GM12878 (cell line): ENCODE data around the gene PIP5KL1. TPM values are rescaled to one million over a fixed set of nuclear protein-coding genes. Genes with fewer than 3 reads are reported as not detected.

ENCODE experiments used
- ATAC-seq: fragments of 200-7000 bp; cut with Tn5 transposase; 3 replicates; pipeline ENCODE4 v1.9.1; 2020; ENCODE audit warnings: mild to moderate bottlenecking, moderate library complexity
- BruUV-seq: library from RNA; stranded (reverse); fragments of 400-500 nt; replicated peaks from 2 replicates; lab custom pipeline; 2021; lab: Mats Ljungman, UMichigan
- CTCF ChIA-PET: fragments of 300-600 bp; sonication (Branson Sonifier 250); formaldehyde crosslinking; extraction: SDS; loops from one replicate; lab custom pipeline; 2021; ENCODE audit warnings: inconsistent platforms; lab: Yijun Ruan, JAX
- POLR2A ChIA-PET: fragments of 350-600 bp; formaldehyde crosslinking; extraction: SDS; loops from one replicate; lab custom pipeline; 2021; ENCODE audit warnings: inconsistent platforms; lab: Charles Lee
- RAD21 ChIA-PET: fragments of 300-600 bp; sonication (Branson Sonifier 250); formaldehyde crosslinking; loops from one replicate; lab custom pipeline; 2023; ENCODE audit warnings: antibody characterized with exemption; ENCODE audit not compliant: unreplicated experiment; lab: Charles Lee
- SMC1A ChIA-PET: fragments of 300-600 bp; sonication (Branson Sonifier 250); formaldehyde crosslinking; loops from one replicate; lab custom pipeline; 2023; ENCODE audit not compliant: unreplicated experiment, uncharacterized antibody; lab: Charles Lee
- DNase-seq: peaks from one replicate; pipeline ENCODE4 v3.0.0-alpha.2; 2011; ENCODE audit warnings: low read depth, low spot score
- FAIRE-seq: peaks from 3 replicates; lab custom pipeline; 2011; peaks lifted over from hg19 to GRCh38; lab: Jason Lieb, UNC
- H2AFZ ChIP-seq: 2 replicates; pipeline ENCODE4 v1.6.0; 2011; ENCODE audit warnings: low read depth, low read length, control low read depth; ENCODE audit not compliant: control insufficient read depth
- H3K27ac ChIP-seq: 2 replicates; pipeline ENCODE4 v1.5.1; 2011; ENCODE audit warnings: control low read depth; ENCODE audit not compliant: control insufficient read depth, insufficient read depth
- H3K27me3 ChIP-seq, 2 experiments: replicated peaks in 1 of 2; 2 replicates each; pipeline versions ENCODE4 v1.6.0 to v1.6.1; 2011; ENCODE audit warnings: low read length in 1 of 2; ENCODE audit not compliant: control insufficient read depth in 2 of 2, insufficient read depth in 2 of 2
- H3K36me3 ChIP-seq, 2 experiments: 2 replicates each; pipeline ENCODE4 v1.5.1; 2011; ENCODE audit warnings: low read length in 1 of 2; ENCODE audit not compliant: control insufficient read depth in 2 of 2, insufficient read depth in 2 of 2
- H3K4me1 ChIP-seq: 2 replicates; pipeline ENCODE4 v1.6.1; 2011; ENCODE audit warnings: mild to moderate bottlenecking, low read length, moderate library complexity, mixed read lengths; ENCODE audit not compliant: control insufficient read depth, insufficient read depth
- H3K4me2 ChIP-seq: 2 replicates; pipeline ENCODE4 v1.6.0; 2011; ENCODE audit warnings: control low read depth; ENCODE audit not compliant: control insufficient read depth, insufficient read depth
- H3K4me3 ChIP-seq: fragments of 200-600 bp; sonication (generic); 2 replicates; pipeline ENCODE4 v1.5.1; 2016
- H3K79me2 ChIP-seq: 2 replicates; pipeline ENCODE4 v1.6.0; 2011; ENCODE audit warnings: low read length; ENCODE audit not compliant: control insufficient read depth, insufficient read depth
- H3K9ac ChIP-seq: 2 replicates; pipeline ENCODE4 v1.8.0; 2011; ENCODE audit warnings: low read length, control low read depth, mixed read lengths; ENCODE audit not compliant: control insufficient read depth, insufficient read depth
- H3K9me3 ChIP-seq: replicated peaks from 3 replicates; pipeline ENCODE4 v1.5.1; 2011; ENCODE audit warnings: mild to moderate bottlenecking, low read length; ENCODE audit not compliant: control insufficient read depth, insufficient read depth
- H4K20me1 ChIP-seq: 2 replicates; pipeline ENCODE4 v1.6.0; 2011; ENCODE audit not compliant: control insufficient read depth, insufficient read depth
- BHLHE40 ChIP-seq, 2 experiments: fragments of 450-650 bp in 1 of 2; IDR thresholded peaks; 2 replicates each; pipeline ENCODE4 v1.6.1; 2011 to 2017; ENCODE audit warnings: low read depth in 2 of 2, borderline replicate concordance in 1 of 2, improper control_type of control experiment in 1 of 2, low read length in 1 of 2, mild to moderate bottlenecking in 1 of 2
- CEBPB ChIP-seq, 2 experiments: fragments of 150-350 bp in 1 of 2; IDR thresholded peaks; 2 replicates each; pipeline ENCODE4 v1.6.1; 2012 to 2014; ENCODE audit warnings: low read depth in 2 of 2, low read length in 2 of 2, borderline replicate concordance in 1 of 2, inconsistent platforms in 1 of 2
- CHD1 ChIP-seq: IDR thresholded peaks from 2 replicates; pipeline ENCODE4 v1.6.1; 2012; ENCODE audit warnings: low read depth, low read length, improper control_type of control experiment
- CREB1 ChIP-seq: IDR thresholded peaks from 2 replicates; pipeline ENCODE4 v1.6.1; 2012; ENCODE audit warnings: low read depth, mild to moderate bottlenecking, inconsistent platforms
- EED ChIP-seq: sonication (generic); IDR thresholded peaks from 2 replicates; pipeline ENCODE4 v1.6.1; 2016; ENCODE audit warnings: antibody characterized with exemption, low read depth
- GATAD2B ChIP-seq: fragments of 450-650 bp; conservative IDR thresholded peaks from 2 replicates; pipeline ENCODE4 v1.6.1; 2017; ENCODE audit warnings: low read depth, mild to moderate bottlenecking, moderate library complexity
- MEF2A ChIP-seq: IDR thresholded peaks from 2 replicates; pipeline ENCODE4 v1.6.1; 2011; ENCODE audit warnings: low read depth, mild to moderate bottlenecking, low read length, moderate library complexity; ENCODE audit not compliant: insufficient read depth
- MTA3 ChIP-seq: IDR thresholded peaks from 2 replicates; pipeline ENCODE4 v1.6.1; 2012; ENCODE audit warnings: low read length, inconsistent platforms, borderline replicate concordance
- NR2F1 ChIP-seq: fragments of 450-650 bp; conservative IDR thresholded peaks from 2 replicates; pipeline ENCODE4 v1.6.1; 2017; ENCODE audit warnings: mild to moderate bottlenecking
- POLR2A ChIP-seq: IDR thresholded peaks from 2 replicates; pipeline ENCODE4 v1.6.1; 2011; ENCODE audit warnings: low read depth, mild to moderate bottlenecking, low read length
- POU2F2 ChIP-seq: IDR thresholded peaks from 3 replicates; pipeline ENCODE4 v1.6.1; 2011; ENCODE audit warnings: low read depth, mild to moderate bottlenecking, low read length, borderline replicate concordance
- RAD21 ChIP-seq: IDR thresholded peaks from 2 replicates; pipeline ENCODE4 v1.6.1; 2011; ENCODE audit warnings: mild to moderate bottlenecking, low read depth, low read length, moderate library complexity; ENCODE audit not compliant: insufficient read depth
- REST ChIP-seq: IDR thresholded peaks from 2 replicates; pipeline ENCODE4 v1.6.1; 2012; ENCODE audit warnings: mild to moderate bottlenecking, low read depth, low read length
- SKIL ChIP-seq: fragments of 450-650 bp; IDR thresholded peaks from 2 replicates; pipeline ENCODE4 v1.6.1; 2017; ENCODE audit warnings: mild to moderate bottlenecking, low read depth, inconsistent platforms; ENCODE audit not compliant: poor library complexity, severe bottlenecking
- SP1 ChIP-seq: IDR thresholded peaks from one replicate; pipeline ENCODE4 v1.6.1; 2011; ENCODE audit warnings: low read depth, low read length
- TBL1XR1 ChIP-seq: IDR thresholded peaks from 2 replicates; pipeline ENCODE4 v1.6.1; 2012; ENCODE audit warnings: low read depth, low read length, improper control_type of control experiment
- WRNIP1 ChIP-seq: IDR thresholded peaks from 2 replicates; pipeline ENCODE4 v1.6.1; 2011; ENCODE audit warnings: low read depth, low read length, improper control_type of control experiment, borderline replicate concordance
- YBX1 ChIP-seq: fragments of 450-650 bp; IDR thresholded peaks from 2 replicates; pipeline ENCODE4 v1.6.1; 2016; ENCODE audit warnings: antibody characterized with exemption
- ZNF207 ChIP-seq: fragments of 450-650 bp; IDR thresholded peaks from 2 replicates; pipeline ENCODE4 v1.6.1; 2014; ENCODE audit warnings: antibody characterized with exemption, mild to moderate bottlenecking, borderline replicate concordance
- WGBS: methylation state at CpG from one replicate; pipeline ENCODE4 v1.1.6; 2016; ENCODE audit warnings: low lambda C conversion rate; ENCODE audit not compliant: insufficient replicate concordance, insufficient coverage; ENCODE audit errors: missing lambda C conversion rate; 5-methylcytosine and 5-hydroxymethylcytosine counted together
- in situ Hi-C: fragments of 300-500 bp; cut with MboI; formaldehyde crosslinking; loops from 9 replicates; pipeline ENCODE4 v1.14.3; 2018; ENCODE audit warnings: mixed read lengths
- intact Hi-C: fragments of 100-400 bp; cut with micrococcal nuclease; formaldehyde crosslinking; loops from one replicate; pipeline ENCODE4 v1.14.2; 2022; ENCODE audit not compliant: unreplicated experiment
- polyA plus RNA-seq, 11 experiments: library from polyadenylated mRNA; depleted of rRNA in 4 of 11; unstranded in 6 of 11; stranded (reverse) in 5 of 11; fragments of >200 nt; fragmentation: Nextera tagmentation in 4 of 11; fragmentation: Illumina TruSeq in 1 of 11; extraction: Ambion mirVana in 4 of 11; extraction: Trizol in 1 of 11; gene quantifications; 1 replicate in 1 of 11; 2 replicates in 10 of 11; pipeline versions ENCODE4 v1.2.1 to v1.2.3, GENCODE V29; 2011 to 2016; ENCODE audit warnings: inconsistent platforms in 2 of 11, missing spikeins in 2 of 11, low read depth in 1 of 11
- total RNA-seq, 4 experiments: library from RNA; depleted of rRNA in 3 of 4; stranded (reverse); fragments of >200 nt in 3 of 4; fragmentation: Illumina TruSeq in 1 of 4; extraction: Trizol in 1 of 4; gene quantifications; 2 replicates each; pipeline versions ENCODE4 v1.2.1 to v1.2.3, GENCODE V29; 2013 to 2021

PIP5KL1 gene
- total and polyA plus RNA-seq, 10 of the 15 experiments (the other 5 are each of a cell fraction or from before 2014, with no cell fraction given): 0.04 to 0.67 (median 0.43) TPM; not detected in 2

GRCh38 chr9:127979333-127980059 is 48.9 kb upstream of the PIP5KL1 start:
- Histone ChIP-seq H3K9ac (peak overlapping the region; percentile 68), H3K9me3 (no peaks in the 10 kb centered on the region), H3K4me3 (peak overlapping the region; percentile 93), H3K27me3 (no peaks in the 10 kb centered on the region), H3K36me3 (0 out of 4 replicates have a peak, but pooled peaks cover 0 to 3% of the 10 kb centered on the region in 2 experiments), H3K4me1 (peaks cover 50% of the 10 kb centered on the region), H4K20me1 (peaks cover 7% of the 10 kb centered on the region), H3K4me2 (peak overlapping the region; percentile 91), H2AFZ (no peak overlapping the region; the same call in 1 of the 2 replicates), H3K79me2 (peaks cover 52% of the 10 kb centered on the region), H3K27ac (peak overlapping the region; percentile 52)
- ChIA-PET CTCF (interaction anchor here (0.7 to 7.8 kb wide), 13 partner anchors 9 to 245 kb away, joined by 3 to 63 read pairs (median 3); partner anchors contain the start of gene TOR2A), RAD21 (interaction anchor here (0.8 to 2.6 kb wide), 6 partner anchors 9 to 92 kb away, joined by 3 to 12 read pairs (median 4); no protein-coding TSS in a partner anchor), POLR2A (interaction anchor here (0.6 to 4.6 kb wide), 7 partner anchors 8 to 134 kb away, joined by 3 to 22 read pairs (median 4); partner anchors contain the start of gene NAIF1), SMC1A (interaction anchor here (0.8 to 3.2 kb wide), 11 partner anchors 9 to 97 kb away, joined by 3 to 16 read pairs (median 3); partner anchors contain the start of genes NAIF1 and SLC25A25)
- ATAC-seq (peak; percentile 45), FAIRE-seq (peak; percentile 78), DNase-seq (no peak)
- no TSS peak for BruUV-seq
- intact Hi-C loops (no loop called here), in situ Hi-C loops (no loop called here)
- 1% methylated on average over 24 of the region's 24 CpGs for WGBS
- TF ChIP-seq CREB1 (no peak), CEBPB (IDR thresholded peaks at IDR 0.05; ENCODE audit: borderline replicate concordance in 1 of 2, low read depth in 2 of 2, low read length in 2 of 2) (no peak), CHD1 (no peak), TBL1XR1 (no peak; the same call in 1 of the 2 replicates), MEF2A (no peak), NR2F1 (no peak), ZNF207 (no peak), YBX1 (no peak), POU2F2 (peak; percentile 96), EED (no peak), SP1 (no peak), GATAD2B (0 out of 2 replicates have a peak, but pooled peaks have one; percentile 19), RAD21 (no peak), MTA3 (no peak), BHLHE40 (IDR thresholded peaks at IDR 0.05; ENCODE audit: borderline replicate concordance in 1 of 2, low read depth in 2 of 2, low read length in 1 of 2) (0 out of 4 replicates have a peak, but pooled peaks of 1 of the 2 experiments have one; percentile 4), REST (no peak), SKIL (peak; percentile 31), POLR2A (peak; percentile 71; the same call in 1 of the 2 replicates), WRNIP1 (no peak)
